ENCODE measurements around the gene KRTAP10-4.
"Not testable (repeated sequence)": the region's sequence is repeated elsewhere in the genome, so short reads cannot be mapped to it uniquely, and the experiment has no call there.

KRTAP10-4 gene

GRCh38 chr21:44534688-44535087 is 38.8 kb upstream of the KRTAP10-4 start:
- DNase-seq (ENCODE audit: low read depth in 2 of 2), result no peak

- DNase-seq (ENCODE audit: low read depth in 2 of 2), result no peak
These were observed 37.6 kb upstream of the KRTAP10-4 start for GRCh38 chr21:44535963-44536362.

GRCh38 chr21:44537930-44538911 is 35.3 kb upstream of the KRTAP10-4 start:
- no peak for DNase-seq (ENCODE audit: low read depth in 2 of 2)

GRCh38 chr21:44539046-44539445 is 34.5 kb upstream of the KRTAP10-4 start:
- DNase-seq (ENCODE audit: low read depth in 2 of 2), result no peak

- no peak for DNase-seq (ENCODE audit: low read depth in 2 of 2)
These were observed 33.4 kb upstream of the KRTAP10-4 start, which contains the start of gene KRTAP10-1 for GRCh38 chr21:44539991-44540666. Gene KRTAP10-1 (minus strand): TSS chr21:44540195. CDS start chr21:44540150, 45 bp downstream.

GRCh38 chr21:44540741-44541288 is 32.7 kb upstream of the KRTAP10-4 start:
- DNase-seq (ENCODE audit: low read depth in 2 of 2), result no peak

DNA sequence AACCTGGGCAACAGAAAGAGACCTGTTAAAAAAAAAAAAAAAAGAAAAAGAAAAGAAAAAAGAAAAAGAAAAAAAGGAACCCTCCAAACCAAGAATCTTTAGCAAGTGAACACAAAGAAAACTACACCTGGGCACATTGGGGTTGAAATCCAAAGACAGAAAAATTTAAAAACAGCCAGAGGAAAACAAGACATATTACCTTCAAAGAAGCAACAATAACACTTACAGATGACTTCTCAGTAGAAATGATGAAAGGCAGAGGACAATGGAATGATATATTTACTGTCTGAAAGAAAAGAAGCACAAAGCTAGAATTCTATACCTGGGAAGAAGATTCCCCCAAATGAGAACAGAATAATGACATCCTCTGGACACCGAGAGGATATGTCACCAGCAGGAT is 30.8 kb upstream of the KRTAP10-4 start:
- no peak for DNase-seq (ENCODE audit: low read depth in 2 of 2)

GRCh38 chr21:44544566-44544965 is 29.0 kb upstream of the KRTAP10-4 start:
- DNase-seq (ENCODE audit: low read depth in 2 of 2), result no peak

DNA sequence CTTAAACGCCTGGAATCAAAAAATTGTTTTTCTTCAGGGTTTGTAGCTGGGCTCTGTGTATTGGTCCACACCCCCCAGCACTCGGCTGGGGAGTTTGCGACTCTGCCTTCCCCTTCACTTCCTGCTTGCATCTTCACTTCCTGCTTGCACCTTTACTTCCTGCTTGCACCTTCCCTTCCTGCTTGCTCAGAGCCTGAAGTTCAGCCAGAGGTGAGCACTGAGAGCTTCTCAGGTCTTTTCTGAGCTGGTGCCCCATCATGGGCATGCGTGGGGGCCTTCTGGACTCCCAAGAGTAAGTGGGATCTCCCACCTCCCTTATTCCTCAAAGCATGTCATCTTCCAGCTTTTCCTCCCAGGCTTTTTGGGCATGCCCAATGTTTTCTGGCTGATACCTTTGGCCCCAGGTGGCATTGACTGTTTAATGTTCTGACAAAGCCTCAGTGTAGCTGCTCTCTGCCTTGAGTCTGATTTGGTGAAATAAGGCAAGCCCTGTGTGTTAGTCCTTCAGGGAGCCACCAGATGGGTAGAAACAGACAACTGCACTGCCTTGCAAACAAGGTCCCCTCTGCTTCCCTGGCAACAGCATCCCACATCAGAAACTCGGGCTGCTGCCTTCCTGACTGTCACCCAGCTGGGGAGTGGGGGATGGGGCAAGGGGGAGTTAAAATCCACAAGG is 25.7 kb upstream of the KRTAP10-4 start:
- DNase-seq (ENCODE audit: low read depth in 2 of 2), result no peak

GRCh38 chr21:44548381-44548780 is 25.1 kb upstream of the KRTAP10-4 start:
- DNase-seq (ENCODE audit: low read depth in 2 of 2), result no peak

GRCh38 chr21:44548922-44549321 is 24.6 kb upstream of the KRTAP10-4 start:
- DNase-seq (ENCODE audit: low read depth in 2 of 2), result no peak

GRCh38 chr21:44549525-44550211 is 23.9 kb upstream of the KRTAP10-4 start:
- DNase-seq (ENCODE audit: low read depth in 2 of 2), result no peak

GRCh38 chr21:44550285-44550684 is 23.2 kb upstream of the KRTAP10-4 start:
- DNase-seq (ENCODE audit: low read depth in 2 of 2), result not testable (repeated sequence)

DNA sequence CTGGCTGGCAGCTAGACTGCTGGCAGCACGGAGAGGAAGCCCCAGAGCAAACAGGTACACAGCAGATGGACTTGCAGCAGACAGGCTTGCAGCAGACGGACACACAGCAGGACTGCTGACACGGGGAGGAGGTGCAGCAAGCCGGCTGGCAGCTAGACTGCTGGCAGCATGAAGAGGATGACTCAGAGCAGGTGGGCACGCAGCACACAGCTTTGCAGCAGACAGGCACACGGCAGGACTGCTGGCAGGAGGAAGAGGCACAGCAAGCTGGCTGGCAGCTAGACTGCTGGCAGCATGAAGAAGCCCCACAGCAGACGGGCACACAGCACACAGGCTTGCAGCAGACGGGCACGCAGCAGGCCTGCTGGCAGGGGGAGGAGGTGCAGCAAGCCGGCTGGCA is 22.7 kb upstream of the KRTAP10-4 start:
- DNase-seq (ENCODE audit: low read depth in 2 of 2), result no peak

DNA sequence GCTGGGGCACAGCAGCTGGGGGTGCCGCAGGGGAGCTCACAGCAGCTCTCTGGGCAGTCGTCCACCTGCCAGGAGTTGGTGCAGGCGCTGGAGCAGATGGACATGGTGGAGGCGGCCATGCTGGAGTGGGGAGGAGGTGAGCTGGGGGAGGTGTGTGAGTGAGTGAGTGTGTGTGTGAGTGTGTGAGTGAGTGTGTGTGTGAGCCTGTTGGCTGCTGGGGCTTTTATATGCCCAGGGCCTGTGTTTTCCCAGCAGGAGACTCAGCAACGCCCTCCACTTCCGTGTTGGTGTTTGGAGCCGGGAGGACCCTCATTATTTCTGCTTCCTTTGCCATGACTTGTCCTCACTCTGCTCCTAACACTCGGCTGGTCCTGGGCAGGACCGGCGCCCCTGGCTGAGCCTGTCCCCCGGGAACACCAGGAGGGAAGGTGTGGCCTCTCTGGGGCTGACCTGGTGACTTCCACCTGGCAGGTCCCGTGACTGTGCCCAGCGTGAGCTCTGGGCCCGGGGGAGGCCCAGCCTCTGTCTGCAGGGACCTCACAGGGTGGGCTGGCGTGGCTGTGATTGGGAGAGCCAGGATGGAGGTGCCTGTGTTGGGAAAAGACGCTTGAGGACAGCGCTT is 22.1 kb upstream of the KRTAP10-4 start, which contains the start of gene KRTAP10-2:
KRTAP10-2 (minus strand) TSS at position 166 of the 622 bp plus-strand sequence; CDS start at position 119, 47 bp downstream.
- no peak for DNase-seq (ENCODE audit: low read depth in 2 of 2)

GRCh38 chr21:44552136-44552535 is 21.4 kb upstream of the KRTAP10-4 start:
- DNase-seq (ENCODE audit: low read depth in 2 of 2), result no peak

DNA sequence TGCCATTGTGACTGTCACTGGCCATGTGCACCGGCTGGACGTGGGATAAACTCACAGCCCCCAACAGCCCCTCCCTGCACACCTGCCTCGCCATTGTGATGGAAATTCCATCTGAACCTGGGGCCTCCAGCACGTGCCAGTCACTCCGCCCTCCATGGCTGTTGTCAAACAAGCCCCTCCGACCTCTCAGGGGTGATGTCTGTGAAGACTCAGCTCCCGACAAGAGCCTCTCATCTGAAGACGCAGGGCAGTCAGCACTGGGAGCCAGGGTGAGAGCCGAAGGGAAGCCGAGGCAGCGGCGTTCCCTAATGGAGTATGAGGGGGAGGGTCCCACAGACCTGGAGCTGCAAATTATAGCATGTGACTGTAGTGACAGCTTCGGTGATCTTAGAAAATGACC is 20.8 kb upstream of the KRTAP10-4 start:
- no peak for DNase-seq (ENCODE audit: low read depth in 2 of 2)

DNA sequence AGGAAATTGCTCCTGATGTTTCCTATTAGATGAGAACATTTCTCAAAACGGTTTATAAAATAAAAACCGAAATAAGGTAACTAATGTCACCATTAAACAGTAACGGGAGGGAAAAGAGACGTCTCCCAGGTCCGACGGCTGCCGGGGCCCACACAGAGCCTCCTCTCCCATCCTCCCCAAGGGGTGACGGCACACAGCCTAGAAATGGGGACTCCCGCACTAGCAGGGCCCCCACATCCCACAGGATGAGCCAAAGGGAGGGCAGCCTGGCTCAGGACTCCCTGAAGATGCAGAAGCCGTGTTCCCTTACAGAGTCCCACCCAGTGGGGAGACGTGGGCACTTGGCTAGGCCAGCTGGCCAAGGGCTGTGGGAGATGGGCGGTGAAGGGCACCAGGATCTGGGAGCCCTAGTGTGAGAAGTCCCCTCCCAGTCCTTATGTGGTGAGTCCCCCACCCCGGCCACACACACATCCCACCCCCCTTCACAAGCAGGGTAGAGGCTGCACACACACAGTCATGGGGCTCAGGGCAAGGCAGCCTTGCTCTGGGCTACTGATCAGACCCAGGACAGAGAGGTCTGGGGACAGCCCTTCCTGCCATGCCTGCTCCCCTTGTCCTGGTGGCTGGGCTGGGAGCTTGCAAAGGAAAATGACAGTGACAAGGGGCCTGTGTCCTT is 18.2 kb upstream of the KRTAP10-4 start:
- DNase-seq (ENCODE audit: low read depth in 2 of 2), result no peak

- no peak for DNase-seq (ENCODE audit: low read depth in 2 of 2)
These were observed 16.6 kb upstream of the KRTAP10-4 start for GRCh38 chr21:44556879-44557278.
